Measurements from ENCODE around the gene SHQ1.
A peak's percentile ranks its signal among the peaks of the same experiment; 100 is the strongest.
"Not testable (repeated sequence)": the region's sequence is repeated elsewhere in the genome, so short reads cannot be mapped to it uniquely, and the experiment has no call there.

Gene SHQ1

GRCh38 chr3:72750405-72750965 lies 97.8 kb downstream of the SHQ1 start:
- no peak for DNase-seq

- no peak for DNase-seq
Measured at GRCh38 chr3:72748659-72749058, 99.6 kb downstream of the SHQ1 start.

GRCh38 chr3:72746430-72747411 lies 101.5 kb downstream of the SHQ1 start:
- DNase-seq, result no peak

GRCh38 chr3:72745146-72745999 lies 102.9 kb downstream of the SHQ1 start:
- DNase-seq, result no peak

GRCh38 chr3:72744330-72744729 lies 103.9 kb downstream of the SHQ1 start:
- no peak for DNase-seq

GRCh38 chr3:72739531-72740466 lies 108.4 kb downstream of the SHQ1 start:
- DNase-seq, result peak in 2 of 58 donors; percentile 2 to 29

GRCh38 chr3:72738752-72739530 lies 109.3 kb downstream of the SHQ1 start:
- peak in 44 of 58 donors; percentile 6 to 81 (median 34) for DNase-seq

- not testable (repeated sequence) for DNase-seq
Measured at GRCh38 chr3:72735072-72735471, 113.2 kb downstream of the SHQ1 start.

GRCh38 chr3:72733676-72734075 lies 114.6 kb downstream of the SHQ1 start:
- no peak for DNase-seq

- DNase-seq, result not testable (repeated sequence)
Measured at GRCh38 chr3:72732666-72733345, 115.4 kb downstream of the SHQ1 start.

GRCh38 chr3:72728958-72729467 lies 119.2 kb downstream of the SHQ1 start:
- DNase-seq, result no peak

- DNase-seq, result no peak
Measured at GRCh38 chr3:72728329-72728889, 119.8 kb downstream of the SHQ1 start.

- DNase-seq, result no peak
Measured at GRCh38 chr3:72727726-72728125, 120.5 kb downstream of the SHQ1 start.

- no peak for DNase-seq
Measured at GRCh38 chr3:72727172-72727571, 121.1 kb downstream of the SHQ1 start.

- DNase-seq, result no peak
Measured at GRCh38 chr3:72725229-72725628, 123.0 kb downstream of the SHQ1 start.

- DNase-seq, result no peak
Measured at GRCh38 chr3:72724070-72724469, 124.2 kb downstream of the SHQ1 start.

GRCh38 chr3:72722930-72723726 lies 125.1 kb downstream of the SHQ1 start:
- peak in 14 of 58 donors; percentile 2 to 38 (median 18) for DNase-seq
